GM12878 (cell line): Measurements from ENCODE around the gene ABCA2. TPM values are rescaled to one million over a fixed set of nuclear protein-coding genes. Genes with fewer than 3 reads are reported as not detected.

Experiments used
- ATAC-seq: fragments of 200-7000 bp; cut with Tn5 transposase; 3 replicates; pipeline ENCODE4 v1.9.1; 2020; ENCODE audit warnings: mild to moderate bottlenecking, moderate library complexity
- BruUV-seq: library from RNA; stranded (reverse); fragments of 400-500 nt; replicated peaks from 2 replicates; lab custom pipeline; 2021; lab: Mats Ljungman, UMichigan
- CTCF ChIA-PET: fragments of 300-600 bp; sonication (Branson Sonifier 250); formaldehyde crosslinking; extraction: SDS; loops from one replicate; lab custom pipeline; 2021; ENCODE audit warnings: inconsistent platforms; lab: Yijun Ruan, JAX
- POLR2A ChIA-PET: fragments of 350-600 bp; formaldehyde crosslinking; extraction: SDS; loops from one replicate; lab custom pipeline; 2021; ENCODE audit warnings: inconsistent platforms; lab: Charles Lee
- RAD21 ChIA-PET: fragments of 300-600 bp; sonication (Branson Sonifier 250); formaldehyde crosslinking; loops from one replicate; lab custom pipeline; 2023; ENCODE audit warnings: antibody characterized with exemption; ENCODE audit not compliant: unreplicated experiment; lab: Charles Lee
- SMC1A ChIA-PET: fragments of 300-600 bp; sonication (Branson Sonifier 250); formaldehyde crosslinking; loops from one replicate; lab custom pipeline; 2023; ENCODE audit not compliant: unreplicated experiment, uncharacterized antibody; lab: Charles Lee
- DNase-seq: peaks from one replicate; pipeline ENCODE4 v3.0.0-alpha.2; 2011; ENCODE audit warnings: low read depth, low spot score
- FAIRE-seq: peaks from 3 replicates; lab custom pipeline; 2011; peaks lifted over from hg19 to GRCh38; lab: Jason Lieb, UNC
- H2AFZ ChIP-seq: 2 replicates; pipeline ENCODE4 v1.6.0; 2011; ENCODE audit warnings: low read depth, low read length, control low read depth; ENCODE audit not compliant: control insufficient read depth
- H3K27ac ChIP-seq: 2 replicates; pipeline ENCODE4 v1.5.1; 2011; ENCODE audit warnings: control low read depth; ENCODE audit not compliant: control insufficient read depth, insufficient read depth
- H3K27me3 ChIP-seq, 2 experiments: replicated peaks in 1 of 2; 2 replicates each; pipeline versions ENCODE4 v1.6.0 to v1.6.1; 2011; ENCODE audit warnings: low read length in 1 of 2; ENCODE audit not compliant: control insufficient read depth in 2 of 2, insufficient read depth in 2 of 2
- H3K36me3 ChIP-seq, 2 experiments: 2 replicates each; pipeline ENCODE4 v1.5.1; 2011; ENCODE audit warnings: low read length in 1 of 2; ENCODE audit not compliant: control insufficient read depth in 2 of 2, insufficient read depth in 2 of 2
- H3K4me1 ChIP-seq: 2 replicates; pipeline ENCODE4 v1.6.1; 2011; ENCODE audit warnings: mild to moderate bottlenecking, low read length, moderate library complexity, mixed read lengths; ENCODE audit not compliant: control insufficient read depth, insufficient read depth
- H3K4me2 ChIP-seq: 2 replicates; pipeline ENCODE4 v1.6.0; 2011; ENCODE audit warnings: control low read depth; ENCODE audit not compliant: control insufficient read depth, insufficient read depth
- H3K4me3 ChIP-seq: fragments of 200-600 bp; sonication (generic); 2 replicates; pipeline ENCODE4 v1.5.1; 2016
- H3K79me2 ChIP-seq: 2 replicates; pipeline ENCODE4 v1.6.0; 2011; ENCODE audit warnings: low read length; ENCODE audit not compliant: control insufficient read depth, insufficient read depth
- H3K9ac ChIP-seq: 2 replicates; pipeline ENCODE4 v1.8.0; 2011; ENCODE audit warnings: low read length, control low read depth, mixed read lengths; ENCODE audit not compliant: control insufficient read depth, insufficient read depth
- H3K9me3 ChIP-seq: replicated peaks from 3 replicates; pipeline ENCODE4 v1.5.1; 2011; ENCODE audit warnings: mild to moderate bottlenecking, low read length; ENCODE audit not compliant: control insufficient read depth, insufficient read depth
- H4K20me1 ChIP-seq: 2 replicates; pipeline ENCODE4 v1.6.0; 2011; ENCODE audit not compliant: control insufficient read depth, insufficient read depth
- KDM1A ChIP-seq: fragments of 200-600 bp; sonication (generic); IDR thresholded peaks from 2 replicates; pipeline ENCODE4 v1.6.1; 2016; ENCODE audit warnings: borderline replicate concordance
- NKRF ChIP-seq: fragments of 450-650 bp; conservative IDR thresholded peaks from 2 replicates; pipeline ENCODE4 v1.6.1; 2017; ENCODE audit warnings: mild to moderate bottlenecking, moderate library complexity
- POU2F2 ChIP-seq: IDR thresholded peaks from 3 replicates; pipeline ENCODE4 v1.6.1; 2011; ENCODE audit warnings: low read depth, mild to moderate bottlenecking, low read length, borderline replicate concordance
- PRDM15 ChIP-seq: fragments of 450-650 bp; formaldehyde crosslinking; IDR thresholded peaks from 2 replicates; pipeline ENCODE4 v1.4.0; 2020; ENCODE audit warnings: mild to moderate bottlenecking, moderate library complexity
- RELA ChIP-seq: fragments of 450-650 bp; IDR thresholded peaks from 2 replicates; pipeline ENCODE4 v1.8.0; 2014; ENCODE audit warnings: borderline replicate concordance; ENCODE audit not compliant: partially characterized antibody
- RELB ChIP-seq: fragments of 450-650 bp; IDR thresholded peaks from 2 replicates; pipeline ENCODE4 v1.6.1; 2017; ENCODE audit warnings: low read depth, mild to moderate bottlenecking, moderate library complexity
- TCF12 ChIP-seq: IDR thresholded peaks from 2 replicates; pipeline ENCODE4 v1.6.1; 2011; ENCODE audit warnings: low read depth, mild to moderate bottlenecking, low read length
- YY1 ChIP-seq: IDR thresholded peaks from 2 replicates; pipeline ENCODE4 v1.6.1; 2011; ENCODE audit warnings: low read depth, mild to moderate bottlenecking, low read length
- ZBTB33 ChIP-seq: fragments of 450-650 bp; IDR thresholded peaks from 2 replicates; pipeline ENCODE4 v1.6.1; 2017; ENCODE audit warnings: mild to moderate bottlenecking
- WGBS: methylation state at CpG from one replicate; pipeline ENCODE4 v1.1.6; 2016; ENCODE audit warnings: low lambda C conversion rate; ENCODE audit not compliant: insufficient replicate concordance, insufficient coverage; ENCODE audit errors: missing lambda C conversion rate; 5-methylcytosine and 5-hydroxymethylcytosine counted together
- in situ Hi-C: fragments of 300-500 bp; cut with MboI; formaldehyde crosslinking; loops from 9 replicates; pipeline ENCODE4 v1.14.3; 2018; ENCODE audit warnings: mixed read lengths
- intact Hi-C: fragments of 100-400 bp; cut with micrococcal nuclease; formaldehyde crosslinking; loops from one replicate; pipeline ENCODE4 v1.14.2; 2022; ENCODE audit not compliant: unreplicated experiment
- polyA plus RNA-seq, 11 experiments: library from polyadenylated mRNA; depleted of rRNA in 4 of 11; unstranded in 6 of 11; stranded (reverse) in 5 of 11; fragments of >200 nt; fragmentation: Nextera tagmentation in 4 of 11; fragmentation: Illumina TruSeq in 1 of 11; extraction: Ambion mirVana in 4 of 11; extraction: Trizol in 1 of 11; gene quantifications; 1 replicate in 1 of 11; 2 replicates in 10 of 11; pipeline versions ENCODE4 v1.2.1 to v1.2.3, GENCODE V29; 2011 to 2016; ENCODE audit warnings: inconsistent platforms in 2 of 11, missing spikeins in 2 of 11, low read depth in 1 of 11
- total RNA-seq, 4 experiments: library from RNA; depleted of rRNA in 3 of 4; stranded (reverse); fragments of >200 nt in 3 of 4; fragmentation: Illumina TruSeq in 1 of 4; extraction: Trizol in 1 of 4; gene quantifications; 2 replicates each; pipeline versions ENCODE4 v1.2.1 to v1.2.3, GENCODE V29; 2013 to 2021

ABCA2 gene
- total and polyA plus RNA-seq, 10 of the 15 experiments (the other 5 are each of a cell fraction or from before 2014, with no cell fraction given): 0.13 to 2.6 (median 0.71) TPM; not detected in 2

- DNase-seq (no peak), ATAC-seq (peak; percentile 81), FAIRE-seq (no peak)
- in situ Hi-C loops: no loop called here
- H3K36me3 ChIP-seq: no peaks in the 10 kb centered on the region
- no peaks in the 10 kb centered on the region for H3K4me1 ChIP-seq
- H3K27ac ChIP-seq: no peak overlapping the region
- CTCF ChIA-PET: interaction anchor here (1.0 to 4.7 kb wide), 6 partner anchors 16 to 287 kb away, joined by 3 to 81 read pairs (median 3); partner anchors contain the start of gene MAN1B1
- H3K9me3 ChIP-seq: no peaks in the 10 kb centered on the region
- H2AFZ ChIP-seq: no peak overlapping the region
- no peak overlapping the region for H3K4me3 ChIP-seq
- BruUV-seq: no TSS peak
- H3K9ac ChIP-seq: no peak overlapping the region
- H3K79me2 ChIP-seq: no peaks in the 10 kb centered on the region
- SMC1A ChIA-PET: interaction anchor here (1.6 kb wide), 1 partner anchor 14 kb away, joined by 3 read pairs; no protein-coding TSS in a partner anchor
- RAD21 ChIA-PET: interaction anchor here (2.0 kb wide), 1 partner anchor 14 kb away, joined by 6 read pairs; no protein-coding TSS in a partner anchor
- H4K20me1 ChIP-seq: no peaks in the 10 kb centered on the region
- 29% methylated on average over 34 of the region's 38 CpGs for WGBS
- peaks cover 16 to 22% of the 10 kb centered on the region in 2 experiments; a peak in 3 of 4 replicates for H3K27me3 ChIP-seq
- no peak overlapping the region for H3K4me2 ChIP-seq
- intact Hi-C loops: loop anchor here (1.0 to 10.0 kb wide), 2 partner anchors 15 to 175 kb away; partner anchors contain the start of genes CYSRT1, RNF208 and RNF224
- POLR2A ChIA-PET: no interaction called here
- no peak for TF ChIP-seq YY1
- TF ChIP-seq ZBTB33: no peak
- TF ChIP-seq TCF12: 0 out of 2 replicates have a peak, but pooled peaks have one; percentile 61
- TF ChIP-seq RELB: no peak
- no peak for TF ChIP-seq NKRF
- no peak for TF ChIP-seq RELA
- no peak for TF ChIP-seq KDM1A
- no peak for TF ChIP-seq POU2F2
- TF ChIP-seq PRDM15 (CRISPR knock-in tag): no peak
Observed at GRCh38 chr9:137049544-137050449, 21.8 kb upstream of the ABCA2 start.
